Lower lobe of right lung (tissue), 2 donors: Measurements from ENCODE around the gene LHPP. TPM values are rescaled to one million over a fixed set of nuclear protein-coding genes. Genes with fewer than 3 reads are reported as not detected.
A peak's percentile ranks its signal among the peaks of the same experiment; 100 is the strongest.

Experiments
- ATAC-seq, 2 donors: fragments of 200-7000 bp; cut with Tn5 transposase; one replicate each; pipeline ENCODE4 v1.9.1; 2020 to 2022; ENCODE audit warnings: mild to moderate bottlenecking in 2 of 2, moderate library complexity in 2 of 2
- DNase-seq: peaks from one replicate; pipeline ENCODE4 v3.0.0-alpha.2; 2020
- H3K27ac ChIP-seq: fragments of 200-600 bp; one replicate; pipeline ENCODE4 v1.8.0; 2022
- H3K27me3 ChIP-seq: fragments of 200-600 bp; one replicate; pipeline ENCODE4 v1.8.0; 2022; ENCODE audit warnings: low read depth
- H3K36me3 ChIP-seq: fragments of 200-600 bp; one replicate; pipeline ENCODE4 v1.8.0; 2022; ENCODE audit warnings: mild to moderate bottlenecking
- H3K4me1 ChIP-seq: fragments of 200-600 bp; one replicate; pipeline ENCODE4 v1.8.0; 2022
- H3K4me3 ChIP-seq: fragments of 200-600 bp; one replicate; pipeline ENCODE4 v1.8.0; 2022; ENCODE audit warnings: mild to moderate bottlenecking
- H3K9me3 ChIP-seq: fragments of 200-600 bp; one replicate; pipeline ENCODE4 v1.8.0; 2022
- intact Hi-C: fragments of 100-400 bp; cut with DNase I; formaldehyde crosslinking; loops from one replicate; pipeline ENCODE4 v1.11.0; 2022
- total RNA-seq: library from RNA; stranded (reverse); fragmentation: NEBNext Ultra II Directional; extraction: Animal tissue kit (Norgen Biotek cat#: 25700); gene quantifications from one replicate; pipeline ENCODE4 v1.2.1, GENCODE V29; 2021
- TF ChIP-seq, protein P1 (sequence below): fragments of 200-600 bp; IDR thresholded peaks from one replicate; pipeline ENCODE4 v1.8.0; 2022; ENCODE audit warnings: antibody characterized with exemption, mild to moderate bottlenecking
- donor health status: DM: no; HTN: yes; CAD: no; lungs with severe emphysema.

LHPP gene
- total RNA-seq, 1 donor from 2014 or later, result 17.8 TPM

DNA sequence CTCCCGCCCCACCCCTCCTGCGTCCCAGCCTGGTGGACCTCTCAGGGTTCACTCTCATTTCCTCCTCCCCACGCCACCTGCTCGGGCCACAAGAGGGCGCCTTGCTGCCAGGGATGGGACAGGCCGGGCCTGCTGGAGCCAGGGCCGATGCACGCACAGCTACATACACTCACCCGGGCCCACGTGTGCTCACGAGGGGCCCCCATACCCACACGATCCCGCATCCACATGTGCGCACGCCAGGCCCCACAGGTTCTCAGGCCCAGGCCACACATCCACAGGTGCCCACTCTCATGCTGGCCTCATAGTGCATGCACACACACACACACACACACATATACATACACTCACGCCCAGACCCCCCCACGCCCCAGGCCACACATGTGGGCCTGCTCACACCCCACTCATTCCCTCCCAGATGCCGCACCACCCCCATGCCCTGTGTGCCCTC is 68.6 kb downstream of the LHPP start:
- intact Hi-C loops, result loop anchor here (10.0 kb wide), 1 partner anchor 215 kb away; the partner anchor contains the start of gene FAM53B
- Histone ChIP-seq H3K9me3 (no peaks in the 10 kb centered on the region), H3K4me3 (no peak overlapping the region), H3K27ac (no peak overlapping the region), H3K27me3 (no peaks in the 10 kb centered on the region), H3K36me3 (no peaks in the 10 kb centered on the region), H3K4me1 (no peaks in the 10 kb centered on the region)
- DNase-seq (peak; percentile 91), ATAC-seq (peak; percentile 92 to 95)
- TF ChIP-seq, protein P1, sequence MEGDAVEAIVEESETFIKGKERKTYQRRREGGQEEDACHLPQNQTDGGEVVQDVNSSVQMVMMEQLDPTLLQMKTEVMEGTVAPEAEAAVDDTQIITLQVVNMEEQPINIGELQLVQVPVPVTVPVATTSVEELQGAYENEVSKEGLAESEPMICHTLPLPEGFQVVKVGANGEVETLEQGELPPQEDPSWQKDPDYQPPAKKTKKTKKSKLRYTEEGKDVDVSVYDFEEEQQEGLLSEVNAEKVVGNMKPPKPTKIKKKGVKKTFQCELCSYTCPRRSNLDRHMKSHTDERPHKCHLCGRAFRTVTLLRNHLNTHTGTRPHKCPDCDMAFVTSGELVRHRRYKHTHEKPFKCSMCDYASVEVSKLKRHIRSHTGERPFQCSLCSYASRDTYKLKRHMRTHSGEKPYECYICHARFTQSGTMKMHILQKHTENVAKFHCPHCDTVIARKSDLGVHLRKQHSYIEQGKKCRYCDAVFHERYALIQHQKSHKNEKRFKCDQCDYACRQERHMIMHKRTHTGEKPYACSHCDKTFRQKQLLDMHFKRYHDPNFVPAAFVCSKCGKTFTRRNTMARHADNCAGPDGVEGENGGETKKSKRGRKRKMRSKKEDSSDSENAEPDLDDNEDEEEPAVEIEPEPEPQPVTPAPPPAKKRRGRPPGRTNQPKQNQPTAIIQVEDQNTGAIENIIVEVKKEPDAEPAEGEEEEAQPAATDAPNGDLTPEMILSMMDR, result peak; percentile 89

DNA sequence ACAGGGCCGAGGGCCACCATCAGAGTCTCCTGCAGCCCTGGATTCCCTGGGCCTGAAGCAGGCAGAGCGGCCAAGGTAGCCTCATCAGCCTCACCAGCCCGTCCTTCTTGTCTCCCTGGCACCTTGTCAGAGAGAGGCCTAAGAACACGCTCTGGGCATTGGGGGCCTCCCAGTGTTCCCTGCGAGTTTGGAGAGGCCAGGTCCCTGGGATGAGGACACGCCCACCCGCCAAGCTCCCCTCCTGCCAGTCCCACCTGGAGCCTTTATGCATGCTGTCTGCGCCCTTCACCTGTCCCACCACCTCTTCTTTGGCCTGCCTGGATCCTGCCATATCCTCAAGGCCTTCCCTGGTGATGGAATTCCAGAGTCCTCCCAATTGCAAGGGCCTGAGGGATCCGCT is 69.2 kb downstream of the LHPP start:
- ATAC-seq (no peak), DNase-seq (no peak)
- intact Hi-C loops, result loop anchor here (10.0 kb wide), 1 partner anchor 214 kb away; the partner anchor contains the start of gene FAM53B
- Histone ChIP-seq H3K27me3 (no peaks in the 10 kb centered on the region), H3K36me3 (no peaks in the 10 kb centered on the region), H3K27ac (no peak overlapping the region), H3K4me1 (no peaks in the 10 kb centered on the region), H3K9me3 (no peaks in the 10 kb centered on the region), H3K4me3 (no peak overlapping the region)
- TF ChIP-seq, protein P1, result no peak

DNA sequence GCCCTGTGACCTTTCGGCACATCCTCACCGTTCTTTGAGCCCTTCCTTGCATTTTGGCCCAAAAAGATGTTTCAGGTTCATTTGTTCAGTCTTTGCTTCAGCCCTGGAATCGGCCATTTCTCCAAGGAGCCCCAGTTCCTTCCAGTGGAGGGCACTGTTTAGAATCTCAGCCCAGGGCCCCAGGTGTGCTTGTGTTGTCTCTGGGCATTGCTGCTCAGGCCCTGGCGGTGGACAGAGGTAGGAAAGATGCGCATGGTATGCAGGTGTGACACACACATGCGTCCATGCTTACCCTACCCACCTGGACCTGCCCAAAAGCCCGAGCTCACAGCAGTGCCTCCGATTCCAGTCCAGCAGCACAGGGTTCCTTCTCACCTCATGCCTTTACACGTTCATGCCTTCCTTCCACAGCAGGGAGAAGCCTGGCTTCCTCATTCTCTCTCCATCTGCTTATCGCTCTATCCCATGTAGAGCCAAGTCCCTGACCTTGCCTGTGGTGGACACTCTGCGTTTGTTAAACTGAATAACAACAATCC is 70.6 kb downstream of the LHPP start:
- no peaks in the 10 kb centered on the region for H3K4me1 ChIP-seq
- no peak overlapping the region for H3K4me3 ChIP-seq
- ATAC-seq, result no peak
- TF ChIP-seq, protein P1, result no peak
- no peaks in the 10 kb centered on the region for H3K36me3 ChIP-seq
- intact Hi-C loops, result loop anchor here (10.0 kb wide), 1 partner anchor 213 kb away; the partner anchor contains the start of gene FAM53B
- no peak overlapping the region for H3K27ac ChIP-seq
- H3K9me3 ChIP-seq, result no peaks in the 10 kb centered on the region
- H3K27me3 ChIP-seq, result no peaks in the 10 kb centered on the region
- DNase-seq, result no peak

- H3K36me3 ChIP-seq, result no peaks in the 10 kb centered on the region
- H3K9me3 ChIP-seq, result no peaks in the 10 kb centered on the region
- DNase-seq, result no peak
- no peak overlapping the region for H3K27ac ChIP-seq
- no peak overlapping the region for H3K4me3 ChIP-seq
- intact Hi-C loops, result loop anchor here (10.0 kb wide), 1 partner anchor 212 kb away; the partner anchor contains the start of gene FAM53B
- ATAC-seq, result no peak
- no peaks in the 10 kb centered on the region for H3K27me3 ChIP-seq
- no peaks in the 10 kb centered on the region for H3K4me1 ChIP-seq
- TF ChIP-seq, protein P1, result no peak
Measured at GRCh38 chr10:124532788-124533187, 71.2 kb downstream of the LHPP start.

DNA sequence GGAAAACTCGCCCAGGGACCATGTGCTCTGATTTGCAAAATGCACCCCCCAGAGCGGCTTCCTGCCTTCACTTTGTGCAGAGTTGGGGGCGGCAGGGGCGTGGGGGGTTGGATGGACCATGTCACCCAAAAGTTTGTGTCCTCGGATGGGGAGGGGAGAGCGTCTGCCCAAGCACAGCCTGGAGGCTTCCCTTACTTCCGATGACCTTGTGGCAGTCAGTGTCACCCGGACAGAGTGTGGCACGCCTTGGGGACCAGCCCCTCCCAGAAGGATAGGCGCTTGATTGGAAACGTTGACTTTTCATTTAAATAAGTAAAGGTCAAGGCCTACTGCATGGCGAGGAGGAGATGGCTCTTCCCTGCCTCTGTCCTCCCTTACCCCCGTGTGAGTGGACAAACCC is 71.6 kb downstream of the LHPP start:
- TF ChIP-seq, protein P1, result no peak
- DNase-seq, result no peak
- no peak for ATAC-seq
- Histone ChIP-seq H3K27me3 (no peaks in the 10 kb centered on the region), H3K4me1 (no peaks in the 10 kb centered on the region), H3K4me3 (no peak overlapping the region), H3K27ac (no peak overlapping the region), H3K9me3 (no peaks in the 10 kb centered on the region), H3K36me3 (no peaks in the 10 kb centered on the region)
- intact Hi-C loops, result loop anchor here (10.0 kb wide), 1 partner anchor 212 kb away; the partner anchor contains the start of gene FAM53B
